SK-N-MC (cell line): ENCODE data around the gene CLIC5.

Experiments
- EZH2 ChIP-seq: fragments of 200-600 bp; sonication (generic); IDR thresholded peaks from one replicate; pipeline ENCODE4 v1.6.1; 2017; ENCODE audit warnings: antibody characterized with exemption
- POLR2AphosphoS5 ChIP-seq: IDR thresholded peaks from 2 replicates; pipeline ENCODE4 v1.6.1; 2012; ENCODE audit warnings: mild to moderate bottlenecking, low read depth, low read length, borderline replicate concordance

DNA sequence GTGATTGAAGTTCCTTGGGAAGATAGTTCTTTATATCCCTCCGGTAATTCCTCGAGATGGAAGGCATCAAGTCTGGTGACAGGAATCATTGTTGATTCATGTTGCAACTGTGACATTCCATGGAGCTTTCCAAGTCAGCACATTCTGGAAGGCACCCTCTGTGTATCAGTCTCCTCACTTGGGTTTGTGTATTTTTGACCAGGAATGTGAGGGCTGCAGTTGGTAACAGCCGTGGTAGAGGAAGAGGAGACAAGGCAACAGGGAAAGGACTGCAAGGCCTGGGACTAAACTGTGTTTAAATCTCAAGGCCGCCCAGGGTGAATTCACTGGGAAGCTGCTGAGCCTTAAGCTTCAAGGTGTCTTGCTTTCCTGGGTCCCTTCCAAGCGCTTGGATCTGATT is 99.0 kb downstream of the CLIC5 start:
- TF ChIP-seq EZH2 (no peak), POLR2AphosphoS5 (no peak)
